K562 (cell line): ENCODE results near the gene ZFAND6. TPM values are rescaled to one million over a fixed set of nuclear protein-coding genes. Genes with fewer than 3 reads are reported as not detected.

Experiments used
- ATAC-seq: fragments of 200-7000 bp; cut with Tn5 transposase; 3 replicates; pipeline ENCODE4 v1.9.1; 2020; ENCODE audit warnings: moderate library complexity
- BruUV-seq: library from RNA; stranded (reverse); fragments of 400-500 nt; replicated peaks from 2 replicates; lab custom pipeline; 2021; lab: Mats Ljungman, UMichigan
- CTCF ChIA-PET: fragments of 300-600 bp; formaldehyde crosslinking; extraction: SDS; loops from one replicate; lab custom pipeline; 2021; ENCODE audit warnings: low intra/inter-chr PET ratio; lab: Yijun Ruan, JAX
- POLR2A ChIA-PET: fragments of 300-600, 350-650 bp; sonication (Branson Sonifier 250); formaldehyde crosslinking; extraction: SDS; loops from one replicate; lab custom pipeline; 2021; ENCODE audit warnings: antibody characterized with exemption, inconsistent platforms; lab: Yijun Ruan, JAX
- DNase-seq, 4 experiments: peaks; one replicate each; pipeline versions ENCODE4 v3.0.0 to v3.0.0-alpha.2; 2011 to 2018; ENCODE audit warnings: low spot score in 3 of 4, mixed read lengths in 3 of 4; ENCODE audit errors: extremely low read depth in 1 of 4
- FAIRE-seq: peaks from 2 replicates; lab custom pipeline; 2011; peaks lifted over from hg19 to GRCh38; lab: Jason Lieb, UNC
- H2AFZ ChIP-seq: 2 replicates; pipeline ENCODE4 v1.6.0; 2011; ENCODE audit warnings: low read depth, low read length, control low read depth, inconsistent platforms
- H3K27ac ChIP-seq: fragments of 200-600 bp; 3 replicates; pipeline ENCODE4 v1.8.0; 2011; ENCODE audit warnings: low read depth, mild to moderate bottlenecking, control low read depth, inconsistent platforms, low read length, moderate library complexity, mixed read lengths; ENCODE audit errors: extremely low read depth
- H3K27me3 ChIP-seq, 2 experiments: fragments of 300-600 bp in 1 of 2; 2 replicates in 1 of 2; 3 replicates in 1 of 2; pipeline versions ENCODE4 v1.6.0 to v1.8.0; 2011; ENCODE audit warnings: inconsistent platforms in 2 of 2, low read length in 2 of 2, mild to moderate bottlenecking in 1 of 2, mixed read lengths in 1 of 2, moderate library complexity in 1 of 2; ENCODE audit not compliant: control insufficient read depth in 2 of 2, insufficient read depth in 2 of 2
- H3K36me3 ChIP-seq: fragments of 300-600 bp; 3 replicates; pipeline ENCODE4 v1.8.0; 2011; ENCODE audit warnings: mild to moderate bottlenecking, low read length, inconsistent platforms; ENCODE audit not compliant: control insufficient read depth, insufficient read depth
- H3K4me1 ChIP-seq, 2 experiments: fragments of 200-600 bp in 1 of 2; replicated peaks in 1 of 2; 2 replicates in 1 of 2; 3 replicates in 1 of 2; pipeline versions ENCODE4 v1.5.1 to v1.8.0; 2011; ENCODE audit warnings: inconsistent platforms in 2 of 2, low read length in 2 of 2, mild to moderate bottlenecking in 1 of 2, mixed read lengths in 1 of 2, moderate library complexity in 1 of 2; ENCODE audit not compliant: control insufficient read depth in 2 of 2, insufficient read depth in 2 of 2
- H3K4me2 ChIP-seq: 2 replicates; pipeline ENCODE4 v1.6.1; 2011; ENCODE audit warnings: low read length, control low read depth, inconsistent platforms, mixed read lengths; ENCODE audit not compliant: insufficient read depth
- H3K4me3 ChIP-seq: fragments of 200-600 bp; sonication (generic), shearing (Covaris generic); 2 replicates; pipeline ENCODE4 v1.5.1; 2016; ENCODE audit warnings: control low read depth, inconsistent platforms
- H3K79me2 ChIP-seq: fragments of 200-600 bp; 3 replicates; pipeline ENCODE4 v1.8.0; 2011; ENCODE audit warnings: low read length, inconsistent platforms; ENCODE audit not compliant: control insufficient read depth, insufficient read depth
- H3K9ac ChIP-seq, 2 experiments: 2 replicates each; pipeline versions ENCODE4 v1.6.0 to v1.6.1; 2011; ENCODE audit warnings: low read depth in 2 of 2, low read length in 2 of 2, control low read depth in 1 of 2, inconsistent platforms in 1 of 2, mild to moderate bottlenecking in 1 of 2, mixed read lengths in 1 of 2; ENCODE audit not compliant: insufficient read depth in 1 of 2
- H3K9me1 ChIP-seq: one replicate; pipeline ENCODE4 v1.6.0; 2011; ENCODE audit warnings: inconsistent platforms, mild to moderate bottlenecking, low read length, moderate library complexity; ENCODE audit not compliant: control insufficient read depth, insufficient read depth
- H3K9me3 ChIP-seq: replicated peaks from 2 replicates; pipeline ENCODE4 v1.5.1; 2011; ENCODE audit warnings: low read depth, low read length, inconsistent platforms; ENCODE audit not compliant: control insufficient read depth, insufficient read depth
- H4K20me1 ChIP-seq: replicated peaks from 2 replicates; pipeline ENCODE4 v1.6.1; 2011; ENCODE audit warnings: low read length, inconsistent platforms, mixed read lengths; ENCODE audit not compliant: control insufficient read depth, insufficient read depth
- BRF1 ChIP-seq: IDR thresholded peaks from 3 replicates; pipeline ENCODE4 v1.6.1; 2011; ENCODE audit warnings: borderline replicate concordance, mild to moderate bottlenecking; ENCODE audit not compliant: insufficient read length; ENCODE audit errors: extremely low read depth
- KLF16 ChIP-seq: IDR thresholded peaks from 2 replicates; pipeline ENCODE4 v1.6.1; 2016; ENCODE audit warnings: antibody characterized with exemption
- TEAD4 ChIP-seq, 2 experiments: sonication (generic) in 1 of 2; formaldehyde crosslinking in 1 of 2; IDR thresholded peaks; 2 replicates each; pipeline versions ENCODE4 v1.6.1 to v1.8.0; 2012 to 2022; ENCODE audit warnings: borderline replicate concordance in 1 of 2, inconsistent platforms in 1 of 2, low read length in 1 of 2, mild to moderate bottlenecking in 1 of 2, missing genetic modification reagents in 1 of 2
- WGBS: fragments of 100-300 bp; shearing (Covaris generic); methylation state at CpG from one replicate; pipeline ENCODE4 v1.1.6; 2016; ENCODE audit warnings: low coverage, mixed read lengths; ENCODE audit not compliant: insufficient coverage; ENCODE audit errors: missing lambda C conversion rate; 5-methylcytosine and 5-hydroxymethylcytosine counted together
- in situ Hi-C: fragments of 300-500 bp; cut with MboI; formaldehyde crosslinking; loops from 4 replicates; pipeline ENCODE4 v1.15.0; 2018; ENCODE audit warnings: inconsistent platforms, mixed read lengths
- intact Hi-C: fragments of 100-400 bp; cut with micrococcal nuclease; formaldehyde crosslinking; loops from 2 replicates; pipeline ENCODE4 v1.14.2; 2022
- polyA plus RNA-seq, 8 experiments: library from polyadenylated mRNA; depleted of rRNA in 4 of 8; stranded (reverse) in 5 of 8; unstranded in 3 of 8; fragments of >200 nt; fragmentation: Nextera tagmentation in 2 of 8; fragmentation: Illumina TruSeq in 1 of 8; extraction: Ambion mirVana in 2 of 8; extraction: Trizol in 1 of 8; gene quantifications; 2 replicates each; pipeline versions ENCODE4 v1.2.1 to v1.2.3, GENCODE V29; 2011 to 2014; ENCODE audit warnings: inconsistent platforms in 1 of 8, missing spikeins in 1 of 8
- total RNA-seq, 7 experiments: library from RNA; depleted of rRNA in 6 of 7; stranded (reverse); fragments of >200 nt in 6 of 7; fragmentation: Illumina TruSeq in 2 of 7; extraction: Trizol in 2 of 7; gene quantifications; 2 replicates each; pipeline versions ENCODE4 v1.2.1 to v1.2.3, GENCODE V29; 2011 to 2021; ENCODE audit warnings: low replicate concordance in 1 of 7
- TF ChIP-seq, protein P1 (sequence below): sonication (generic); formaldehyde crosslinking; IDR thresholded peaks from 2 replicates; pipeline ENCODE4 v1.8.0; 2023; ENCODE audit warnings: missing genetic modification reagents, mild to moderate bottlenecking, borderline replicate concordance

The ZFAND6 gene
- total and polyA plus RNA-seq, 9 of the 15 experiments (the other 6 are each of a cell fraction or from before 2014, with no cell fraction given) = 53.9 to 206 (median 88.9) TPM

DNA sequence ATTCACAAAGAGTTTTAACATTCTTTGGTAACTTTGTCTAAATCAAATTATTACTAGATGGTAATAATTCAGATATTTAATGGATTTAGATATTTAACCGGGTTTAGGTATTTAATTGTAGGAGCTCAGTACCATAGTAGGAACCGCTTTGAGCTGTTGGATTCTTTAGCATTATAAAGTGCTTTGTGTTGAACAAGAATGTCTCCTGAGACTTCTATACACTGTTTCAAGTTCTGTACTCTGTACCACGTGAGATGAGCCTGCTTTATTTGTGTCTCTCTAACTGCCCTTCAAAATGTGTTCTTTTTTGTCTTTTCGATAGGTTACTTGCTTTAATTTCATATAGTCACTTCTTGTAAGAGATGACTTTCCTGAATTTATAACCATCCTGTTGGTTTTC is 36.0 kb downstream of the ZFAND6 start:
- H3K27me3 ChIP-seq = no peaks in the 10 kb centered on the region
- FAIRE-seq (peak; percentile 46), DNase-seq (no peak), ATAC-seq (0 out of 3 replicates have a peak, but pooled peaks have one; percentile 15)
- H2AFZ ChIP-seq = no peak overlapping the region
- peaks cover 77% of the 10 kb centered on the region for H3K79me2 ChIP-seq
- no peak overlapping the region for H3K4me3 ChIP-seq
- intact Hi-C loops (no loop called here), in situ Hi-C loops (no loop called here)
- 45% methylated on average over 4 of the region's 4 CpGs for WGBS
- no TSS peak for BruUV-seq
- no peaks in the 10 kb centered on the region for H3K9me1 ChIP-seq
- H3K4me1 ChIP-seq = peaks cover 0 to 11% of the 10 kb centered on the region in 2 experiments; a peak in 4 of 5 replicates
- POLR2A ChIA-PET = no interaction called here
- H4K20me1 ChIP-seq = peaks cover 17% of the 10 kb centered on the region
- CTCF ChIA-PET = no interaction called here
- no peak overlapping the region for H3K9ac ChIP-seq
- TF ChIP-seq BRF1 (no peak), TEAD4 (IDR thresholded peaks at IDR 0.05; ENCODE audit: low read length) (no peak), TEAD4 (CRISPR knock-in tag; IDR thresholded peaks at IDR 0.05; ENCODE audit: borderline replicate concordance) (no peak), KLF16 (no peak)
- TF ChIP-seq, protein P1, sequence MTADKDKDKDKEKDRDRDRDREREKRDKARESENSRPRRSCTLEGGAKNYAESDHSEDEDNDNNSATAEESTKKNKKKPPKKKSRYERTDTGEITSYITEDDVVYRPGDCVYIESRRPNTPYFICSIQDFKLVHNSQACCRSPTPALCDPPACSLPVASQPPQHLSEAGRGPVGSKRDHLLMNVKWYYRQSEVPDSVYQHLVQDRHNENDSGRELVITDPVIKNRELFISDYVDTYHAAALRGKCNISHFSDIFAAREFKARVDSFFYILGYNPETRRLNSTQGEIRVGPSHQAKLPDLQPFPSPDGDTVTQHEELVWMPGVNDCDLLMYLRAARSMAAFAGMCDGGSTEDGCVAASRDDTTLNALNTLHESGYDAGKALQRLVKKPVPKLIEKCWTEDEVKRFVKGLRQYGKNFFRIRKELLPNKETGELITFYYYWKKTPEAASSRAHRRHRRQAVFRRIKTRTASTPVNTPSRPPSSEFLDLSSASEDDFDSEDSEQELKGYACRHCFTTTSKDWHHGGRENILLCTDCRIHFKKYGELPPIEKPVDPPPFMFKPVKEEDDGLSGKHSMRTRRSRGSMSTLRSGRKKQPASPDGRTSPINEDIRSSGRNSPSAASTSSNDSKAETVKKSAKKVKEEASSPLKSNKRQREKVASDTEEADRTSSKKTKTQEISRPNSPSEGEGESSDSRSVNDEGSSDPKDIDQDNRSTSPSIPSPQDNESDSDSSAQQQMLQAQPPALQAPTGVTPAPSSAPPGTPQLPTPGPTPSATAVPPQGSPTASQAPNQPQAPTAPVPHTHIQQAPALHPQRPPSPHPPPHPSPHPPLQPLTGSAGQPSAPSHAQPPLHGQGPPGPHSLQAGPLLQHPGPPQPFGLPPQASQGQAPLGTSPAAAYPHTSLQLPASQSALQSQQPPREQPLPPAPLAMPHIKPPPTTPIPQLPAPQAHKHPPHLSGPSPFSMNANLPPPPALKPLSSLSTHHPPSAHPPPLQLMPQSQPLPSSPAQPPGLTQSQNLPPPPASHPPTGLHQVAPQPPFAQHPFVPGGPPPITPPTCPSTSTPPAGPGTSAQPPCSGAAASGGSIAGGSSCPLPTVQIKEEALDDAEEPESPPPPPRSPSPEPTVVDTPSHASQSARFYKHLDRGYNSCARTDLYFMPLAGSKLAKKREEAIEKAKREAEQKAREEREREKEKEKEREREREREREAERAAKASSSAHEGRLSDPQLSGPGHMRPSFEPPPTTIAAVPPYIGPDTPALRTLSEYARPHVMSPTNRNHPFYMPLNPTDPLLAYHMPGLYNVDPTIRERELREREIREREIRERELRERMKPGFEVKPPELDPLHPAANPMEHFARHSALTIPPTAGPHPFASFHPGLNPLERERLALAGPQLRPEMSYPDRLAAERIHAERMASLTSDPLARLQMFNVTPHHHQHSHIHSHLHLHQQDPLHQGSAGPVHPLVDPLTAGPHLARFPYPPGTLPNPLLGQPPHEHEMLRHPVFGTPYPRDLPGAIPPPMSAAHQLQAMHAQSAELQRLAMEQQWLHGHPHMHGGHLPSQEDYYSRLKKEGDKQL = no peak
- H3K4me2 ChIP-seq = no peak overlapping the region
- H3K27ac ChIP-seq = no peak overlapping the region
- H3K36me3 ChIP-seq = no peaks in the 10 kb centered on the region; the same call in 2 of the 3 replicates
- H3K9me3 ChIP-seq = no peaks in the 10 kb centered on the region
